ENCODE data around the gene AKAP8.

GRCh38 chr19:15418579-15419412 is 39.2 kb upstream of the AKAP8 start, which contains the start of gene AKAP8L:
- TF ChIP-seq CTCF (IDR thresholded peaks at IDR 0.05) (peak; percentile 71), ZFX (IDR thresholded peaks at IDR 0.05; ENCODE audit: borderline replicate concordance) (no peak)

Measured in 22Rv1 (cell line).